H4 (cell line): ENCODE results near the gene ST7. TPM values are rescaled to one million over a fixed set of nuclear protein-coding genes. Genes with fewer than 3 reads are reported as not detected.

ENCODE experiments used
- DNase-seq: peaks from one replicate; pipeline ENCODE4 v3.0.0-alpha.2; 2015; ENCODE audit warnings: low spot score
- total RNA-seq: library from RNA; depleted of rRNA; stranded (reverse); fragments of >200 nt; shearing (Covaris generic); gene quantifications from 2 replicates; pipeline ENCODE4 v1.2.3, GENCODE V29; 2014

ST7 gene
- total RNA-seq, 1 experiment from 2014 or later: 27.6 TPM

GRCh38 chr7:116978006-116978405, 24.7 kb downstream of the ST7 start:
- DNase-seq: no peak

DNA sequence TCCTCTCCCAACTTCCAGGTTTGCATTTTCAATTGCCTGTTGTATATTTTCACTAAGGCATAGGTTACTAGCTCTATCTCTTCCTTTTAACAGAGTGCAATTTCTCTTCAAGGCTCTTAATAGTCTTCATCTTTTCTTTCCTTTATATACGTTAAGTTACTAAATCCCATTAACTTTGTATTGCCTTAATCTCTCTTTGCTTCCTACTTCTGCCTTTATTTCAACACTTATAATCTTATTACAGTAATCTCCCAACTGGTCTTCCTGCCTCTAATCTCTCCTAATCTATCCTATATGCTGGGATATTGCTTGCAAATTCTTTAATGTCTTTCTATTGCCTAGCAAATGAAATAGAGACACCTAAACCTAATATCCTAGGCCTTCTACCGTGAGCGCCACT, 26.1 kb downstream of the ST7 start:
- DNase-seq: no peak

DNA sequence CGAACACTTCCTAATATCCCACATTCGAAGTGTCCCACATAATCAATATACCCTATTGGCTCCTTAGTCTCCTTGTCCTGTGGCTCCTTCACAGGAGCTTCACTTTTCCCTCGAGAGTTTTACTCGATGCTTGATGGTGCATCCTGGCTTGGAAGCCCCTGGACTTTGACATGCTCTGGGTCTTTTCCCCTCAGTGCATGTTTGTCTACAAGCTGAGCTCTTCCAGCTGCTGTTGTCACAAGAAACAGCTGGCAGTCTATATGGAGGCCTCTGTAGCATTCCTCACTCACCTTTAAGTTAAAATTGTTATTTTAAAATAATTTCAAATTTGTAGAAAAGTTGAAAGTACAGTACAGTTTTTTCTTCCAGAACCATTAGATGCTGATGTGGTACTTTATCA, 27.1 kb downstream of the ST7 start:
- DNase-seq: no peak

DNA sequence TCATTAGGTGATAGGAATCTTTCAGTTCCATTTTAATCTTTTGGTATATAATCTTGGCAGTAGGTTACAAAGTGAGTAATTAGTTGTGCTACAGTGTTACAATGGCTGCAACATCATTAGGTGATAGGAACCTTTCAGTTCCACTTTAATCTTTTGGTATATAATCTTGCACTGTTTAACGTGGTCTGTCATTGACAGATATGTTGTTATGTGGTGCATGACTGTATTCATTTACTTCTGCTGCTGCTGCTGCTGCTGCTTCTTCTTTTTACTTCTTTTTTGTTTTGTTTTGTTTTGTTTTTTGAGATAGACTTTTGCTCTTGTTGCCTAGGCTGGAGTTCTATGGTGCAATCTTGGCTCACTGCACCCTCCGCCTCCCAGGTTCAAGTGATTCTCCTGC, 28.6 kb downstream of the ST7 start:
- DNase-seq: no peak

- no peak for DNase-seq
These were observed 31.2 kb downstream of the ST7 start for GRCh38 chr7:116984511-116984910.

DNA sequence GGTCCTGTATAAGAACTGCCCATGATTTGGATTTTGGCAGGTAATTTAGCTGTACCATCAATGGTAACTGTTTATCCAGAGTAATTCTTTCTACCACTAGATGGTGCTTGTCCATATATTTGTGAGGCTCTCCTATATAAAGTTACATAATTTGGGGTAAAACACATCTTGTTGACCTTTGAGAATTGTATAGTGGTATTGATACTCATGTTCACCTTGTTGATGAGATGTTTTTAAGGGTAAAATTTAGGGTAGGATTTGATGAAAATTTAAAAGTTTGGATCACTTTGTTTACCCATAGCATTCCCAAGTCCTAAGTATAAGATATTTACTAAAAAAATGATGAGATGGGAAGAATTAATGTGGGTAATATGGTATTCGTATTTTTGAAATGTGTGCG, 31.6 kb downstream of the ST7 start:
- DNase-seq: peak; percentile 27

- no peak for DNase-seq
These were observed 32.3 kb downstream of the ST7 start for GRCh38 chr7:116985575-116985974.

DNA sequence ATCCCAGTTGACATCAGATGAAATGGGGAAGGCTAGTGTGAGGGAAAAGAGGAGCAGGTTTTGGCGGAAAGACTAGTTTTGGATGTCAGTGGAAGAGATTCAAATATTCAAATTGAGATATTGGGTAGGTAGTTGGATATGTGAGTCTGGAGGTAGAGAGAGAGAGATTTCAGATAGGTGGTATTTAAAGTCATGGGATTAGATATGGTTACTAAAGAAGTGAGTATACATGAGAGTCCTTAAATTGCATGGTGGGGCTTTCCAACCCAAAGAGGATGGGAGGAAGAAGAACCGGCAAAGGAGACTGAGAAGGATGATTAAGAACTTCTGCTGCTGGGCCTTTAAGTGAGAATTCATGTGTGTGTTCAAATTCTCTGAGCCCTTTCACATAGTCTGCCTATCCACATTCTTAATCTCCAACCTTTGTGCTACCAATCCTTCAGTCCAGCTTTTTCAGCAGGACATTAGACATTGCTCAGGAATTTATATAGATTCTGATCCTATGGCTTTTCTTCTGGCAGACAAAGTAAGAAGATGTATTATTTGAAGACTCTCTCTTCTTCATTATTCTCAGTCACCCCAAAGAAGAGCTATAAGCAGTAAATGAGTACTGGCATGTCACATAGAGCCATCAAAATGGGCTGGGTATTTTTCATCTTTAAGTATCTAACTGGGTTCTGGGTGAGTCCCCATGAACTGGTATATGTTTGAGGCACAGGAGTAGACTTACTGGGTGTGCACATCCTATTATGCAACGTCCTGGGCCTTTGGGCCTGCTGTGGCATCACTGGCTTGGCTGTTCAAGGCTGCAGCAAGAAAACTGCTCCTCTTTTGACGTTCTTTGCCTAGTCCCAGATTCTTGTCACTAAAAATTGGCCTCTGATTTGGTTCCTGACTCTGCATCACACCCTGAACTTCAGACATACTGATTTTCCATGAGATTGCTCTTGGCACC, 33.6 kb downstream of the ST7 start:
- DNase-seq: no peak

DNA sequence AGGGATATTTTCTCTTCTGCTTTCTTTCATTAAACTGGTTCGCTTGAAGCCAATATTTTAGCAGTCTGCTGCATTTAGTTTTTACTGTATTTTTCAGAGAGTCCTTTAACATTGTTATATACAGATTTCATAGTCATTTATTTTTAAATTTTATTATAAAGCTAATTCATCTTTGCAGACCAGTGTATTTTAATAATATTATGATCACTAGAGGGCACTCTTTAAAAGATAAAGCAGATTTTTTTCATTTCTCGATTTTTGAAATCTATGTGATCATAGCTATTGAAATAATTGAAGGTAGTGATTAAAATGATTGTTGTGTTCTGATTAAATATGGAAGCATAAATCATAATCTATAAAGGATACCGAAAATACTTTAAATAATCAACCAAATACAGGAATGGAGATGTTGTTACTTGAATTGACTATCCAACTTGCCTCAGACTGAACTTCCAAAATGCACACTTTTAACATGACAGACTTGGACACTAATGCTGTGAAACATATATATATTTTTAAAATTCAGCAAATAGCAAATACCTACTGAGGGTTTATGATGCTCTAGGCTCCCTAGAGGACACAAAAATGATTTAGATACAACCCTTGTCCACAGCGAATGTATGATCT, 35.2 kb downstream of the ST7 start:
- no peak for DNase-seq

DNA sequence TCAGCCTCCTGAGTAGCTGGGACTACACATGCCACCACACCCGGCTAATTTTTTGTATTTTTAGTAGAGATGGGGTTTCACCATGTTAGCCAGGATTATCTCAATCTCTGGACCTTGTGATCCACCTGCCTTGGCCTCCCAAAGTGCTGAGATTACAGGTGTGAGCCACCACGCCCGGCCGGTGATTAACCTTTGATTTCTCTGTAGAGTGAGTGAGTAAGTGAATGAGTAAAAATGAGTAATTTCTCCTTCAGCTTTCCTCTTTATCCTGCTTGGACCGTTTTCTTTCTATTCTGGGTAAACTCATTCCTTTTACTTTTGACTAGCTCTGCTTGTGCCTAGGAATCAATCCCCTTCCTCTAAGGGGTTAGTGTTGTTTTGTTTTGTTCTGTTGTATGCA, 36.8 kb downstream of the ST7 start:
- DNase-seq: no peak

- DNase-seq: no peak
These were observed 37.9 kb downstream of the ST7 start for GRCh38 chr7:116991233-116991632.

DNA sequence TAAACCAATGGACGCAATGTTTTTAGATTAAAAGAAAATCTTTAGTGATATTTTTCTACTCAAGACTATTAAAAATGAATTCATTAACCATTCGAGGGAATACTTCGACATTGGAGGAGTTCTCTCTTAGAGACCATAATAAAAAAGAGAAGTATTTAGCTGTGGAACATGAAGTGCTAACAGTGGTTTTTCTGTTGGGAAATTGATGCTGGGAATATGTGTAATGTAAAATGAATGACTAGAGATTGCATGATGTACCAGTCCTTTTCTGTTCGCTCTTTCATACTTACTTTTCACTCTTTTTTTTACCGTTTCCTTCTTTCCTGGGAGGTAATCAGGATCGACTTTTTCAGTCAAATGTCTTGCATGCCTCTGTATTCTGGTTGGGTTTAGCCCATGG, 41.3 kb downstream of the ST7 start:
- no peak for DNase-seq

GRCh38 chr7:116997972-116998371, 44.7 kb downstream of the ST7 start:
- no peak for DNase-seq

DNA sequence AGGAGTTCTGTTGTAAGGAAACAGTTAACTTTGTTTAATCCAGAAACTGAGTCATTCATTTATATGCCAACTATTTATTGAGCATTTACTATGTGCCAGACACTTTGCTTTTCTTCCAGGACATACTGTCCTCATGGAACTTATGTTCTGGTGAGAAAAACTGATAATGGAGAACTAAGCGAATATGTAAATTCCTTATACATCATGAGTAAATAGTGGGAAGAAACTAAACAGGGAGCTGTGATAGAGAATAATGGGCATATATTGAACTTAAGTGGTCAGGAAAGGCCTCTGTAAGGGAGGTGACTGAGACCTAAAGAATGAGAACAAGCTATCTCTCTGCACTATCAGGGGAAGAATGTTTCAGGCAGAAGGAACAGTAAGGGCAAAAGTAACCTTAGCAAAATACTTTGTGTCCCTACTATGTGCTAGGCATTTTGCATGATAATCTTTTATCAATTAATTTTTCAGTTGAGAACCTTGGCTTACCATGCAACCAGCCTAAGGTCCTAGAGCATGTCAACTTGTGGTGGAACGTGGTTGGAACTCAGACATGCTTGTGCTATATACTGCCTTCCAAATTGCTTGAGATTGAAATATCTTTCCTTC, 45.4 kb downstream of the ST7 start:
- DNase-seq: no peak

DNA sequence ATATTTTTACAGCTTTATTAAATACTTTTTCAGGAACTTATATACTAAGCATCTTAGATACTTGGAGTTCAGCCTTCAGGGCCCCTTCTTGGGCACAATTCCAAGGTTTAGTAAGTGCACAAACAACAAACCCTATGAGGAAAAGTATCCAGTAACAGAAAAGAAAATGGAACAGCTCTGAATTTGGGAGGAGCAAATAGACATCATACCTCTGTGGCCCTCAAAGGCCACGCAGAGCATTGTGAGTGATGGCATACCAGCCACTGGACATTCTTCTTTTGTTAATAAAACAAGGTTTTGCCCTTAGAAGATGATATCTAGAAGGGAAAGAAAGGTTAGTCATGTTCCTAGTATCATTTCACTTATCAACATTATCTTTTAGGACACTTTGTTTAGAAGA, 46.0 kb downstream of the ST7 start:
- DNase-seq: no peak

DNA sequence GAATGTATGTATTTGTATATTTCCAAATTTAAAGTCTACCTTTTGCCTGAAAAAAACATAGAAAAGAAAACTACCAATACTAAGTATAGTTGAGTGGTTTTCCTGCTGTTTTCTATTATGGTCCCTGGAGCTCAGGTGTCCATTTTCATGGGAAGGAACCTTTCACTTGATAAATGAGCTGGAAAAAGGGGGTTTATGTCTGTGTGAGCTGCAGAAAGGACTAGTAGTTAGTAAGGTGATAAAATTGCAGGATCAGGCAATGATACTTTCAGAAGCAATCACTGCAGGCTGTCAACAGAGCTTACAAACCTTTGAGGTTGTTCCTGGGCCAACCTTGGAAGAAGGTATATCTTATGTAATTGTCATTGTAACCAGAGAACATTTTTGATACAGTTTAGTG, 48.0 kb downstream of the ST7 start:
- no peak for DNase-seq

- no peak for DNase-seq
These were observed 51.6 kb downstream of the ST7 start for GRCh38 chr7:117004899-117005298.

GRCh38 chr7:117005449-117005848, 52.1 kb downstream of the ST7 start:
- no peak for DNase-seq

- no peak for DNase-seq
These were observed 53.8 kb downstream of the ST7 start for GRCh38 chr7:117006907-117007684.

- DNase-seq: no peak
These were observed 55.0 kb downstream of the ST7 start for GRCh38 chr7:117008118-117008885.

GRCh38 chr7:117008886-117009531, 55.7 kb downstream of the ST7 start:
- peak; percentile 95 for DNase-seq
